ENCODE measurements around the gene TNXB. TPM values are rescaled to one million over a fixed set of nuclear protein-coding genes. Genes with fewer than 3 reads are reported as not detected.
A peak's percentile ranks its signal among the peaks of the same experiment; 100 is the strongest.
"Not testable (repeated sequence)": the region's sequence is repeated elsewhere in the genome, so short reads cannot be mapped to it uniquely, and the experiment has no call there.

Gene TNXB
- total RNA-seq, 1 donor from 2014 or later: 10.3 TPM

DNA sequence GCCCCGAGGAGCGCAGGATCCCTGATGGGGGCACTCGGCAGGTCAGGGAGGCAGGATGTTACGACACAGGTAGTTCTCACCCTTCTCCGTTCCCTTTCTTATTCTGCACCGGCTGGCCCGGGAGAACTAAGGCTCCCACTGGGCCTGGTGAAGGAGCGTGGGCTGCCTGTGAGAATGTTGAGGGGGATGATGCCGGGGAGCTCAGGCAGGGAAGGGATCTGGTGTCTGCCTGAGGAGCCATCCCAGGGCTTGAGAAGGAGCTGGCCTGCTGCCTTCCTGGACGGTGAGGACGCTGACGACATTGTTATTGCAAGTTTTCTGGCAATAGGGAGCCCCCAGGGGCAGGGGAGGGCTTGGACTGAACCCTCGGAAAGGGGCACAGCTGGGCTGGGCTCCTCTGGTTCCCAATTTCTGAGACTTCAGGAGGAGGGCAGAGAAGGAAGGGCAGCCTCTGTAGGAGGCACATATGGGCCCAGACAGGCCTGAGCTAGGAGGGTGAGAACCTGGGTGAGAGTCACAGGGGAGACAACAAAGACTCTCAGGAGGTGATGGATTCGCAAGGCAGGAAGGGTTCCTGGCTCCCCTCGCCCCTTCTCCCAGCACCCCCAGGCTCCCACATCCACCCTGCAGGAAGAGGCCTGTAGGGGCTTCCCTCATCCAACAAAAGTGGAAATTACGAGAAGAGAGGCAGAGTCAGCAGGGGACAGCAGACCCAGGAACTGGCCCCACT lies 38.2 kb downstream of the TNXB start:
- TF ChIP-seq, protein P1, sequence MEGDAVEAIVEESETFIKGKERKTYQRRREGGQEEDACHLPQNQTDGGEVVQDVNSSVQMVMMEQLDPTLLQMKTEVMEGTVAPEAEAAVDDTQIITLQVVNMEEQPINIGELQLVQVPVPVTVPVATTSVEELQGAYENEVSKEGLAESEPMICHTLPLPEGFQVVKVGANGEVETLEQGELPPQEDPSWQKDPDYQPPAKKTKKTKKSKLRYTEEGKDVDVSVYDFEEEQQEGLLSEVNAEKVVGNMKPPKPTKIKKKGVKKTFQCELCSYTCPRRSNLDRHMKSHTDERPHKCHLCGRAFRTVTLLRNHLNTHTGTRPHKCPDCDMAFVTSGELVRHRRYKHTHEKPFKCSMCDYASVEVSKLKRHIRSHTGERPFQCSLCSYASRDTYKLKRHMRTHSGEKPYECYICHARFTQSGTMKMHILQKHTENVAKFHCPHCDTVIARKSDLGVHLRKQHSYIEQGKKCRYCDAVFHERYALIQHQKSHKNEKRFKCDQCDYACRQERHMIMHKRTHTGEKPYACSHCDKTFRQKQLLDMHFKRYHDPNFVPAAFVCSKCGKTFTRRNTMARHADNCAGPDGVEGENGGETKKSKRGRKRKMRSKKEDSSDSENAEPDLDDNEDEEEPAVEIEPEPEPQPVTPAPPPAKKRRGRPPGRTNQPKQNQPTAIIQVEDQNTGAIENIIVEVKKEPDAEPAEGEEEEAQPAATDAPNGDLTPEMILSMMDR (IDR thresholded peaks at IDR 0.05; ENCODE audit: unreplicated experiment): no peak
- Mint-ChIP-seq H3K36me3 (ENCODE audit: insufficient read depth) (no peaks in the 10 kb centered on the region), H3K27me3 (no peaks in the 10 kb centered on the region), H3K27ac (peak overlapping the region; percentile 33), H3K4me1 (ENCODE audit: low read depth) (no peaks in the 10 kb centered on the region), H3K4me3 (ENCODE audit: low read depth) (no peak overlapping the region), H3K9me3 (ENCODE audit: low read depth) (no peaks in the 10 kb centered on the region)
- no peak for DNase-seq (ENCODE audit: low spot score, unreplicated experiment)

DNA sequence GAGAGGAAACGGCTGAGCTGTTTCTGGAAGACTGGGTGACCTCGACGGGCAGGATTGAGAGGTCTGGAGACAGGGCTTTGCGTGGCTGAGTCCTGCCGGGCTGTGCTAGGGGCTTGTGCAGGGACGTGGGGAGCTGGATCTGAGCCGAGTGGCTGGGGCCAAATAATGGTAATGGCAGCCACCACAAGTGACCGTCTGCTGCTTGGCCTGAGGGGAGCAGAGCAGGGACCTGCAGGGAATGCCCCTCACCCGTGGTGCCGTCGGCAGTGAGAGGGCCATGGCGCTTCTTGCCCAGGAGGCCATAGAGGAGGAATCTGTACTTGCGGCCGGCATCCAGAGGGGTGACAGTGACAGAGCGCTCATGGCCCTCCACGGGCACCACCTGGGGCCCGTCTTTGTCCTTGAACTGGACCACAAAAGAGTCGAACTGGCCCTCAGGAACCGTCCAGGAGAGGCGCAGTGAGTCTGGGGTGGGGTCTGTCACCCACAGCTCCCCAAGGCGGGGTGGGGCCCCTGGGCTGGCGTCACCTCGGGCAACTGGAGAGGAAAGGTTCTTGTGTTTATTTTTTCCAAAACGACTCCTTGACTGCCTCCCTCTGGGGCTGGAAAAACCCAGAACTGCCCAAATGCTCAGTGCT lies 39.1 kb downstream of the TNXB start:
- Mint-ChIP-seq H3K27ac (peak overlapping the region; percentile 83), H3K36me3 (ENCODE audit: insufficient read depth) (no peaks in the 10 kb centered on the region), H3K9me3 (ENCODE audit: low read depth) (no peaks in the 10 kb centered on the region)

DNA sequence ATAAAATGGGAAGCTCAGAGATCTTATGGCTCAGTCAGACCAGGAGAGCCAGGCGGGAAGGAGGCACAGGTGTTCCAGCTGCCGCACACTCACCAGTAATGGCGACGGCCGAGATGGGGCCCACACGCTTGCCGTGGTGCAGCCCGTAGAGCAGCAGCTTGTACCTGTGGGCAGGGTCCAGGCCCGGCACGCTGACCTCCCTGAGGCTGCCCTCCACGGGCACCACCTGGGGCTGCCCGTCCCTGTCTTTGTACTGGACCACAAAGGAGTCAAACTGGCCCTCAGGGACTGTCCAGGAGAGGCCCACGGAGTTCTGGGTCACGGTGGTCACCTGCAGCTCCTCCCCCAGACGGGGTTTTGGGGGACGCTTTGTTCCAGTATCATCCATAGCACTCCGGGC lies 39.7 kb downstream of the TNXB start:
- H3K4me3 Mint-ChIP-seq (ENCODE audit: low read depth): no peak overlapping the region
- no peaks in the 10 kb centered on the region for H3K27me3 Mint-ChIP-seq
- H3K9me3 Mint-ChIP-seq (ENCODE audit: low read depth): no peaks in the 10 kb centered on the region
- DNase-seq (ENCODE audit: low spot score, unreplicated experiment): no peak
- TF ChIP-seq, protein P1 (IDR thresholded peaks at IDR 0.05; ENCODE audit: unreplicated experiment): no peak
- H3K27ac Mint-ChIP-seq: no peak overlapping the region
- H3K4me1 Mint-ChIP-seq (ENCODE audit: low read depth): no peaks in the 10 kb centered on the region
- no peaks in the 10 kb centered on the region for H3K36me3 Mint-ChIP-seq (ENCODE audit: insufficient read depth)

More for the DNA sequence above, 39.1 kb downstream of the TNXB start:
- no peak for DNase-seq (ENCODE audit: low spot score, unreplicated experiment)
- no peak overlapping the region for H3K4me3 Mint-ChIP-seq (ENCODE audit: low read depth)
- H3K4me1 Mint-ChIP-seq (ENCODE audit: low read depth): no peaks in the 10 kb centered on the region
- no peaks in the 10 kb centered on the region for H3K27me3 Mint-ChIP-seq
- TF ChIP-seq, protein P1 (IDR thresholded peaks at IDR 0.05; ENCODE audit: unreplicated experiment): no peak

DNA sequence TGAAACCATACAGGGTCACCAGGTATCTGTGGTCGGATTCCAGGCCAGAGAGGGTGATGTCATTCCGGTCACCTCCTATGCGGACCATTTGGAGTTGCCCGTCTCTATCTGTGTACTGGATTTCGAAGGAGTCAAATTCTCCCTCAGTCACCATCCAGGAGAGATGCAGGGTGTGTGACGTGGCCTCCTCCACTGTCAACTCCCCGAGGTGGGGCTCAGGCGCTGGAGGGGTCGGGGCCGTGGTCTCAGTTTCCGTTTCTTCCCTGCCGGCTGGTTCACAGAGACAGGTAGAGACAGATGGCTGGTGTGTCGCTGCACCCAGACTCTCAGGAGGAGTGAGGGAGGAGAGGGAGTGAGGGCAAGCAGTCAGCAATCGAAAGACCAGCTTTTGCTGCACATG lies 40.3 kb downstream of the TNXB start:
- Mint-ChIP-seq H3K27ac (no peak overlapping the region), H3K36me3 (ENCODE audit: insufficient read depth) (no peaks in the 10 kb centered on the region), H3K9me3 (ENCODE audit: low read depth) (no peaks in the 10 kb centered on the region), H3K4me1 (ENCODE audit: low read depth) (no peaks in the 10 kb centered on the region), H3K27me3 (no peaks in the 10 kb centered on the region), H3K4me3 (ENCODE audit: low read depth) (no peak overlapping the region)
- no peak for DNase-seq (ENCODE audit: low spot score, unreplicated experiment)
- TF ChIP-seq, protein P1 (IDR thresholded peaks at IDR 0.05; ENCODE audit: unreplicated experiment): no peak

DNA sequence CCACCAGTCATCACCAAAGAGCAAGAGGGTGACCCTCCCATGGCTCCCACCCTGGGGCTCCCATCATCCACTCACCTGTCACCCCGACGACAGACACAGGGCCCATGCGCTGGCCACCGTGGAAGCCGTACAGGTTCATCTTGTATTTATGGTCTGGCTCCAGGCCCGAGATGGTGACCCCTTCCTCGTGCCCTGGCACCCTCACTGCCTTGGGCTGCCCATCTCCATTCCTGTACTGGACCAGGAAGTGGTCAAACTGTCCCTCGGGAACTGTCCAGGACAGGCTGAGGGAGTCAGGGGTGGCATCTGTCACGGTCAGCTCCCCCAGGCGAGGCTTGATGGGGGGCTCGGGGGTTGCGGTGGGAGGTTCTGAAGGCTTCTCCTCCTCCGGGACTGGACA lies 40.8 kb downstream of the TNXB start:
- H3K36me3 Mint-ChIP-seq (ENCODE audit: insufficient read depth); H3K9me3 Mint-ChIP-seq (ENCODE audit: low read depth); H3K4me3 Mint-ChIP-seq (ENCODE audit: low read depth); H3K27ac Mint-ChIP-seq; H3K4me1 Mint-ChIP-seq (ENCODE audit: low read depth); H3K27me3 Mint-ChIP-seq; DNase-seq (ENCODE audit: low spot score, unreplicated experiment): not testable (repeated sequence)

DNA sequence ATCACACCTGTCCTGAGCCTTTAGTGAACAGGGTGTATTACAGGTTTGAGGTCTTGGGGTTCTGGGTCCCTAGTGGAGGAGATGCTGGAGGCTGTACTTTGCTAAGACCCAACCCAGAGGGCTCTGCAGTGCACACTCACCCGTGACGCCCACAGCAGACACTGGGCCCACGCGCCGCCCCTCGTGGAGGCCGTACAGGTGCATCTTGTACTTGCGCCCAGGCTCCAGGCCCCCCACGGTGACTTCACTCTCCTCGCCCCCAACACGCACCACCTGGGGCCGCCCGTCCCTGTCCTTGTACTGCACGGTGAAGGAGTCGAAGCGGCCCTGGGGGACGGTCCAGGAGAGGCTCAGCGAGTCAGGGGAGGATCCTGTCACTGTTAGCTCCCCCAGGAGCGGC lies 41.6 kb downstream of the TNXB start:
- not testable (repeated sequence) for H3K4me1 Mint-ChIP-seq (ENCODE audit: low read depth); H3K36me3 Mint-ChIP-seq (ENCODE audit: insufficient read depth); H3K9me3 Mint-ChIP-seq (ENCODE audit: low read depth); H3K27ac Mint-ChIP-seq; DNase-seq (ENCODE audit: low spot score, unreplicated experiment); H3K27me3 Mint-ChIP-seq; H3K4me3 Mint-ChIP-seq (ENCODE audit: low read depth)
